NCI-H1694 (cell line): ENCODE data around the gene SLC4A2.

Experiments used
- DNase-seq: peaks from one replicate; lab custom pipeline; 2025; lab: John Stamatoyannopoulos, UW

Gene SLC4A2

DNA sequence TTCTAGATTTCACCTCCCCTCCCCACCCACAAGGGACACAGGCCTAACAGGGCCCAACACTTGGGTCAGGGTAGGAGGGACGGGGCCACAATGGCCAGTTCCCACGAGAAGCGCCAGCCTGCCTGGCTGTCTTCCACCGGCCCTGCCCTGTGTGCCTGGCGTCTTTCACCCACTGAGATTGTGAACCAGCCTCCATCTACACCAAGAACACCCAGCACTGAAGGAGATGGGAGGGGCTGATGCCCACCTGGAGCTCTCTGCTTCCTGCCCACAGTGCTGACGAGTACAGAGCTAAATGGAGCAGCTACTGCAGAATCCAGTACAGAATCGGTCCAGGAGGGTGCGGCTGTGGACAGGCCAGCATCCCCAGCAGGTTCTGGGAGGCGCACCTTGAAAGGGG lies 13.4 kb upstream of the SLC4A2 start:
- DNase-seq, result no peak

DNA sequence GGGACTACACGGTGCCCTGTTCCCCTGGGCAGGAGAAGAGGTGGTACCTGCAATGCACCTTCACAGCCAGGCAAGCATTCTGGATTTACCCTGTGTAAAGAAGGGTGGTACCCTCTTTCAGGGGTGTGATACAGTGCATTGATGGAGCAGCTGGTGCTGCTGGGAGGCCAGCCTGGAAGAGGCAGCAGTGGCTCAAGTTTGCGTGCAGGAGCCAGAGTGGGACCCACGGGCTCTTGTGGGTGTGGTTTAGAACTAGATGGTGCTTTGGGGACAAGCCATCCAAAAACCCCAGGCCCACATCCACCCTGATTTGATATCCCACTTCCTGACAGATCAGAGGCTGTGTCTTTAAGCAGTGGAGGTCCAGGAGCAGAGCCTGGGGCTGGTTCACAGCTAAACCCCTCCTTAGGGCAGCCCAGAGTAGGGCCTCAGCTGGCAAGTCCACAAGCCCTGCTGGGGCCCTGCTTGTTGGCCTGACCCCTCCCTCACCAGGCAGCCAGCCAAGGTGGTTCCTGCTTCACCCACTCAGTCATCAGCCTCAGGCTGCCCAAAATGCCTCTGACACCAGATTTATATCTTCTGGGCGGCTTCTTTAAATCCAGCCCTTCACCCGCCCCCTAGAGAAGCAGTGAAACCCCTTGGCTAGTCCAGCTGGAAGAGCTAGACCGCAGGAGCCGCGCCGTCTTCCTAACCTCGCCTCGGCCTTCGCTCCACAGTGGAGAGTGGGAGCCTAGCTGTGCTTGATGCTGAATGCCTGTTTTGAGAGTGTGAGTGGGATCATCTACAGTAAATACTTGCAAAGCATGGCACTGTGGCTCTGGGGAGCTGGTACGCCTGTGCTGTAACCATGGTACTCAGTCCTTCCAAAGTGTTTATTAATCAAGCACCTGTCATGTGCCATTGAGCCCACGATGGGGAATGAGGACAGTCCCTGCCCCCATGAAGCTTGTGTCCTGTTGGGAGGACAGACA lies 12.5 kb upstream of the SLC4A2 start:
- no peak for DNase-seq

- DNase-seq, result no peak
Measured at GRCh38 chr7:151047976-151048815, 11.2 kb upstream of the SLC4A2 start, which contains the start of gene ASIC3. TSS of gene ASIC3 (plus strand) at chr7:151048531. CDS start at chr7:151048886, 355 bp downstream.

DNA sequence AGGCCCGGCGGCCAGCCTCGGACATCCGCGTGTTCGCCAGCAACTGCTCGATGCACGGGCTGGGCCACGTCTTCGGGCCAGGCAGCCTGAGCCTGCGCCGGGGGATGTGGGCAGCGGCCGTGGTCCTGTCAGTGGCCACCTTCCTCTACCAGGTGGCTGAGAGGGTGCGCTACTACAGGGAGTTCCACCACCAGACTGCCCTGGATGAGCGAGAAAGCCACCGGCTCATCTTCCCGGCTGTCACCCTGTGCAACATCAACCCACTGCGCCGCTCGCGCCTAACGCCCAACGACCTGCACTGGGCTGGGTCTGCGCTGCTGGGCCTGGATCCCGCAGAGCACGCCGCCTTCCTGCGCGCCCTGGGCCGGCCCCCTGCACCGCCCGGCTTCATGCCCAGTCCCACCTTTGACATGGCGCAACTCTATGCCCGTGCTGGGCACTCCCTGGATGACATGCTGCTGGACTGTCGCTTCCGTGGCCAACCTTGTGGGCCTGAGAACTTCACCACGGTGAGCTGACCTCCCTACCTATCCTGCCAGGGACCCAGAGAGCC lies 10.4 kb upstream of the SLC4A2 start:
- DNase-seq, result no peak

- no peak for DNase-seq
Measured at GRCh38 chr7:151051108-151051507, 8.3 kb upstream of the SLC4A2 start.

- DNase-seq, result no peak
Measured at GRCh38 chr7:151053096-151053495, 6.3 kb upstream of the SLC4A2 start.

DNA sequence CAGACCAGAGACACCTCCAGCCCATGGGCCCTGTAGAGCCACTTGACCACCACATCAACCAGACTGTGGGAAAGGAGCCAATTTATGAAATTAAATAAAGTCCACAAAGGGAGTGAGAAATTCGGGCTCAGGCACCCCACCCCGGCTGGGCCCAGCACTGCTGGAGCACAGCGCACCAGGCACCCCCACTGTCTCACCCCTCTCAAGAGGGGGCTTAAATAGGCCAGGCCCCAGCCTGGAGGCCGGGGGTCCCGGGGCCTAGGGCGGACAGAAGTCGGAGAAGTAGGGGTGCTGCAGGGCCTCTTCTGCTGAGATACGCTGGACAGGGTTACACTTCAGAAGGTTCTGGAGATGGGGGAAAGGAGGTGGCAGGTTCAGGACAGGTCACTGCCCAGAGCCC lies 5.6 kb upstream of the SLC4A2 start:
- DNase-seq, result no peak

GRCh38 chr7:151056283-151056665 lies 3.1 kb upstream of the SLC4A2 start:
- DNase-seq, result no peak

GRCh38 chr7:151056666-151057505 lies 2.5 kb upstream of the SLC4A2 start:
- DNase-seq, result no peak

GRCh38 chr7:151057506-151057988 lies 1.8 kb upstream of the SLC4A2 start, which contains the start of gene CDK5:
TSS of gene CDK5 (minus strand) at chr7:151057897. CDS start at chr7:151057848, 49 bp downstream.
- no peak for DNase-seq

DNA sequence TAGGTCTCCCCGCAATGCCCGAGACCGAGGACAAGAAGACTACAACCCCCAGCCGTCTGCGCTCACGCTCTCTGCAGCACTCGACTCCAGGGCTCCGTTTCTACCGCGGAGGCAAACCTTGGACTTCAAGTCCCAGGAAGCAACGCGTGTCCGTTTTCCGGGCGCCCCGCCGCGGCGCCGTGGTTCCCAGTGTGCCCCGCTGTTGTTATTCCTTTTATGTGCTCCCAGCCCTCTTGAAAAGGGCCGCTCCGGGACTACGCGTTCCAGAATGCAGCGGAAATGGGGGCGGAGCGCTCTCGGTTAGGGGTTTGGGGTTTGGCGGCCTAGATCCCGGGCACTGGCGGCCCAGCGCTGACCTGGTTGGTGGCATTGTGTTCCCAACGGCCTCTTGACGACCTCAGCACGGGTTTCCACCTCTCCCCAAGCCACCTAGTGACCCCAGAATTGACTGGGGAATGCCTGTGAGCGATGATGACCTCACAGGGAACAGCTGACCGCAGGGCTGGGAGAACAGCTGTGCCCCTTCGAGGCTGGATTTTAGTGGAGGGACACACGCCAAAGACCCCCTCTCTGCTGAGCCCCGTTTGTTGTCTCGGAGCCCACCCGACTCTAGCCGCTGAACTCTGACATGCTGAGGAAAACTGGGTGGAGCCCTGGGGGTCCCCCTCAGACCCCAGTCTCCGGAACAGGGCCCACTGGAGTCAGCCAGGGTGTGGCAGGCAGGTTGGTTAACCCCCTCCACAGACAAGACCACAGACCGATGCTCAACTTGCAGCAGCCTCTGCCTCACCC lies 1.2 kb upstream of the SLC4A2 start:
- DNase-seq, result peak; percentile 99

DNA sequence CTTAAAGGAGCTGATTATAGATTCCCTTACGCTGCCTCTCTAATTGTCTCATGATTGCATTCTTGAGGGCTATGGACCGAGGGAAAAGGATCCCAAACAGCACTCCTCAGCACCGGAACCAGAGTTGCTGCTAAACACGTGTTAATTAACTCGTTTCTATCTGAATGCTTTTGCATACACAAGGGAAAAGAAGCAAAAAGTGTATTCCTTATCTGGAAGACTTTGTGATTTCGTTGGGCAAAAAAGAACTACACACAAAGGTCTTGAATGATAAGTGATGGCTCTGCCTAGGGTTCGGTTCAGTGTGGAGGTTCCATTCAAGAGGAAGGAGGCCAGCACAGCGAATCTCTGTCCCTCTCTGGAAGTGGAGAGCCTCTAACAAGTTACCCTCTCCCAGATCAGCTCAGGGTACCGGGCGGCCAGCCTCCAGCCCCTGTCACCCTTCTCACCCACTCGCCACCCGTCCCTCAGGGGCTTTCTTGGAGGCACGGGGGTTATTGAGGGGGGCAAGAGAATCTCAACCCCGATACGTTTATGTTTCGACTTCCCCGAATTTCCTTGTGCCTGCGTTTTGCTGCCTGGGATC lies 515 bp upstream of the SLC4A2 start:
- DNase-seq, result no peak

GRCh38 chr7:151060113-151060415 lies 675 bp downstream of the SLC4A2 start:
- no peak for DNase-seq

GRCh38 chr7:151060416-151061212 lies 1.2 kb downstream of the SLC4A2 start:
- DNase-seq, result peak; percentile 45

- DNase-seq, result no peak
Measured at GRCh38 chr7:151061213-151062110, 2.1 kb downstream of the SLC4A2 start.

- DNase-seq, result no peak
Measured at GRCh38 chr7:151062111-151062398, 2.7 kb downstream of the SLC4A2 start.

DNA sequence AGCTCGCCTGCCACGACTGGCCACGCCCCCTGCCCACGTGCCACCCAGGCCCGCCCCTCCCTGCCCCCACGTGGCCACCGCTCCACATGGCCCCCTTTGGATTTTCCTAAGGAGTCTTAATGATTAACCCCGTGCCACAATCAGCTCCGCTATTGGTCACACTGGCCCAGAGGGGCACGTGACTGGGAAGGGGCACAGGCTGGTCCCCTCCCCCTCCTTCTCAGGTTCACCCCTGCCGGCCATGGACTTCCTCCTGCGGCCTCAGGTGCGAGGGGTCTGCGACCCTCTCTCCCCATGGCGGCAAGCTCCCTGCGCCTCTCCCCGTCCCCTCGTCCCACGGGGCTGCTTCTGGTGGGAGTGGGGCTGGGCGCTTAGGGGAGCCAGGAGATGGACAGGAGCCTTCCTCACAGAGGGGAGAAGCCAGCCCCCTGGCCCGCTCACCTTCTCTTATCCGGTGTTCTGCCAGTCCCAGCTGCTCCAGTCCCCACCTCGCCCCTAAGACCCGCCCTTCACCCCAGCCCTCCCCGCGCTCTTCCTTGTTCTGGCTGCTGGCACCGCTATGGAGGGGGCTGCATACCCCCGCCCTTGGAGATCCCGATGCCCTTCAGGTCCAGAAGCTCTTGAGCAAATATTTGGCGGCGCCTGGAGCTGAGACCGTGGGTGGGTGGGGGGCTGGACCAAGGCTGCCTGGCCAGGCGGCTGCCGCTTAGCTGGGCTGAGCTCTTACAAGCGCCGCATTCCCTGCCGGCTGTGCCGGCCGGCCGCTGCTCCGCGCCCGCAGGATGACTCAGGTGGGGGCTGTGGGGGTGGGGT lies 3.2 kb downstream of the SLC4A2 start:
- DNase-seq, result no peak

- DNase-seq, result no peak
Measured at GRCh38 chr7:151063212-151063561, 3.8 kb downstream of the SLC4A2 start.
